Panc1 (cell line): ENCODE data around the gene MS4A8. TPM values are rescaled to one million over a fixed set of nuclear protein-coding genes. Genes with fewer than 3 reads are reported as not detected.

ENCODE experiments used
- ATAC-seq: fragments of 200-7000 bp; cut with Tn5 transposase; 2 replicates; pipeline ENCODE4 v1.9.1; 2020; ENCODE audit warnings: mild to moderate bottlenecking, moderate library complexity
- BruUV-seq: library from RNA; stranded (reverse); fragments of 400-500 nt; replicated peaks from 2 replicates; lab custom pipeline; 2021; lab: Mats Ljungman, UMichigan
- CTCF ChIA-PET: fragments of 300-600 bp; sonication (Branson Sonifier 250); formaldehyde crosslinking; loops from one replicate; lab custom pipeline; 2022; ENCODE audit warnings: antibody characterized with exemption; lab: Charles Lee
- POLR2A ChIA-PET: fragments of 300-600 bp; sonication (Branson Sonifier 250); formaldehyde crosslinking; loops from one replicate; lab custom pipeline; 2022; ENCODE audit warnings: antibody characterized with exemption; lab: Charles Lee
- DNase-seq: peaks from one replicate; pipeline ENCODE4 v3.0.0-alpha.2; 2010; ENCODE audit warnings: low read depth, low spot score
- H3K27ac ChIP-seq: 2 replicates; pipeline ENCODE4 v1.5.1; 2011; ENCODE audit warnings: mild to moderate bottlenecking, low read length, inconsistent platforms
- H3K27me3 ChIP-seq: fragments of 200-500 bp; sonication (Bioruptor generic); 2 replicates; pipeline ENCODE4 v1.6.0; 2014; ENCODE audit warnings: low read length, inconsistent platforms; ENCODE audit not compliant: control insufficient read depth, insufficient read depth
- H3K36me3 ChIP-seq: fragments of 200-500 bp; sonication (Bioruptor generic); 2 replicates; pipeline ENCODE4 v1.5.1; 2014; ENCODE audit warnings: inconsistent platforms, mild to moderate bottlenecking, low read length, moderate library complexity; ENCODE audit not compliant: control insufficient read depth, insufficient read depth
- H3K4me1 ChIP-seq: 2 replicates; pipeline ENCODE4 v1.5.1; 2011; ENCODE audit warnings: inconsistent platforms, mild to moderate bottlenecking, low read length, moderate library complexity; ENCODE audit not compliant: control insufficient read depth, insufficient read depth
- H3K4me3 ChIP-seq, 2 experiments: 2 replicates each; pipeline ENCODE4 v1.5.1; 2011 to 2012; ENCODE audit warnings: low read depth in 2 of 2, low read length in 2 of 2, mild to moderate bottlenecking in 2 of 2, inconsistent platforms in 1 of 2, moderate library complexity in 1 of 2
- H3K9me3 ChIP-seq: fragments of 200-500 bp; sonication (Bioruptor generic); 2 replicates; pipeline ENCODE4 v1.5.1; 2014; ENCODE audit warnings: low read depth, mild to moderate bottlenecking, inconsistent platforms, low read length, moderate library complexity; ENCODE audit not compliant: control insufficient read depth, insufficient read depth
- POLR2AphosphoS5 ChIP-seq: IDR thresholded peaks from 2 replicates; pipeline ENCODE4 v1.6.1; 2012; ENCODE audit warnings: mild to moderate bottlenecking, low read depth, low read length, moderate library complexity
- SIN3A ChIP-seq: IDR thresholded peaks from 2 replicates; pipeline ENCODE4 v1.6.1; 2012; ENCODE audit warnings: low read depth, mild to moderate bottlenecking, low read length, moderate library complexity, borderline replicate concordance; ENCODE audit not compliant: insufficient read depth
- TCF7L2 ChIP-seq: IDR thresholded peaks from 2 replicates; pipeline ENCODE4 v1.6.1; 2011; ENCODE audit warnings: mild to moderate bottlenecking, low read depth, low read length, inconsistent platforms
- in situ Hi-C: cut with HindIII; loops from 2 replicates; pipeline ENCODE4 v1.10.0; 2016; ENCODE audit warnings: low sequenced_read_pairs, low pct_unique_long_range_greater_than_20kb
- intact Hi-C: fragments of 100-400 bp; cut with micrococcal nuclease; formaldehyde crosslinking; loops from one replicate; pipeline ENCODE4 v1.10.0; 2022; ENCODE audit not compliant: unreplicated experiment
- total RNA-seq: library from RNA; stranded (reverse); gene quantifications from one replicate; pipeline ENCODE4 v1.2.1, GENCODE V29; 2021; ENCODE audit not compliant: unreplicated experiment
- TF ChIP-seq, protein P1 (sequence below): fragments of 450-650 bp; IDR thresholded peaks from 2 replicates; pipeline ENCODE4 v1.5.1; 2017; ENCODE audit warnings: mild to moderate bottlenecking
- TF ChIP-seq, protein P2 (sequence below), 2 experiments: IDR thresholded peaks; 2 replicates each; pipeline ENCODE4 v1.6.1; 2011 to 2012; ENCODE audit warnings: low read depth in 2 of 2, control low read depth in 1 of 2, low read length in 1 of 2, mild to moderate bottlenecking in 1 of 2, moderate library complexity in 1 of 2; ENCODE audit not compliant: insufficient read depth in 1 of 2

The MS4A8 gene
- total RNA-seq, 1 experiment from 2014 or later = not detected

DNA sequence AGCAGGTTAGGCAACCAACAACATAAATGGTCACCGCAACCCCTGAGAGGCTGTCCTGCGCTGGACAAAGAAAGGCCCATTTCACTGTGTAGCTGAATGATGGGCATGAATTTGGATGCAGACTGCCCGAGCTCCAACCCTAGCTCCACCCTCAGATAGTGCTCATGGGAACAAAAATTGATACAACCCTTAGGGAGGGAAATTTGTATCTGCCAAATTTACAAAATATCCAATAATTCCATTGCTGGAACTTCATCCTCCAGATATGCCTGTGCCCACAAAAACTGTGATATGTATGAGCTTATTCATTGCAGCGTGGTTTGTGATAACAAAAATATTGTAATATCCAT is 2.0 kb downstream of the MS4A8 start:
- in situ Hi-C loops = no loop called here
- CTCF ChIA-PET = no interaction called here
- Histone ChIP-seq H3K27ac (no peak overlapping the region), H3K4me1 (no peaks in the 10 kb centered on the region), H3K4me3 (no peak overlapping the region), H3K9me3 (no peaks in the 10 kb centered on the region), H3K36me3 (no peaks in the 10 kb centered on the region), H3K27me3 (no peaks in the 10 kb centered on the region; the same call in 1 of the 2 replicates)
- intact Hi-C loops = no loop called here
- ATAC-seq (no peak), DNase-seq (no peak)
- POLR2A ChIA-PET = no interaction called here
- TF ChIP-seq, protein P1, sequence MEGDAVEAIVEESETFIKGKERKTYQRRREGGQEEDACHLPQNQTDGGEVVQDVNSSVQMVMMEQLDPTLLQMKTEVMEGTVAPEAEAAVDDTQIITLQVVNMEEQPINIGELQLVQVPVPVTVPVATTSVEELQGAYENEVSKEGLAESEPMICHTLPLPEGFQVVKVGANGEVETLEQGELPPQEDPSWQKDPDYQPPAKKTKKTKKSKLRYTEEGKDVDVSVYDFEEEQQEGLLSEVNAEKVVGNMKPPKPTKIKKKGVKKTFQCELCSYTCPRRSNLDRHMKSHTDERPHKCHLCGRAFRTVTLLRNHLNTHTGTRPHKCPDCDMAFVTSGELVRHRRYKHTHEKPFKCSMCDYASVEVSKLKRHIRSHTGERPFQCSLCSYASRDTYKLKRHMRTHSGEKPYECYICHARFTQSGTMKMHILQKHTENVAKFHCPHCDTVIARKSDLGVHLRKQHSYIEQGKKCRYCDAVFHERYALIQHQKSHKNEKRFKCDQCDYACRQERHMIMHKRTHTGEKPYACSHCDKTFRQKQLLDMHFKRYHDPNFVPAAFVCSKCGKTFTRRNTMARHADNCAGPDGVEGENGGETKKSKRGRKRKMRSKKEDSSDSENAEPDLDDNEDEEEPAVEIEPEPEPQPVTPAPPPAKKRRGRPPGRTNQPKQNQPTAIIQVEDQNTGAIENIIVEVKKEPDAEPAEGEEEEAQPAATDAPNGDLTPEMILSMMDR = peak; percentile 45
- TF ChIP-seq SIN3A (no peak), TCF7L2 (no peak), POLR2AphosphoS5 (no peak)
- BruUV-seq = no TSS peak

DNA sequence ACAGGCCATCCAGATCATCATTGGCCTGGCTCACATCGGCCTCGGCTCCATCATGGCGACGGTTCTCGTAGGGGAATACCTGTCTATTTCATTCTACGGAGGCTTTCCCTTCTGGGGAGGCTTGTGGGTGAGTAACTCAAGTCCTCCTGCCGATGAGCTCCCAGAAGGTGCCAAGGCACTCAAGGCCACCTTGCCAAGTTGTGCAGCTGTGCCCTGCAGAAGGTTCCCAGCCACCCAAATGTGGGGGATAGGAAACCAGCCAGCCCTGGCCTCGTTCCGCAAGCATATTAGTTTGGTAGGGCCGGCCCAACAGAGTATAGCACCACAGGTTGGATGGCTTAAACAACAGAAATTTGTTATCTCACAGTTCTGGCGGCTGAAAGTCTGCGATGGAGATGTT is 4.0 kb downstream of the MS4A8 start:
- ATAC-seq = no peak
- intact Hi-C loops (no loop called here), in situ Hi-C loops (no loop called here)
- no TSS peak for BruUV-seq
- Histone ChIP-seq H3K27me3 (peaks cover 7% of the 10 kb centered on the region; the same call in 1 of the 2 replicates), H3K36me3 (no peaks in the 10 kb centered on the region), H3K4me1 (no peaks in the 10 kb centered on the region), H3K27ac (no peak overlapping the region), H3K9me3 (no peaks in the 10 kb centered on the region), H3K4me3 (no peak overlapping the region)
- TF ChIP-seq, protein P2, sequence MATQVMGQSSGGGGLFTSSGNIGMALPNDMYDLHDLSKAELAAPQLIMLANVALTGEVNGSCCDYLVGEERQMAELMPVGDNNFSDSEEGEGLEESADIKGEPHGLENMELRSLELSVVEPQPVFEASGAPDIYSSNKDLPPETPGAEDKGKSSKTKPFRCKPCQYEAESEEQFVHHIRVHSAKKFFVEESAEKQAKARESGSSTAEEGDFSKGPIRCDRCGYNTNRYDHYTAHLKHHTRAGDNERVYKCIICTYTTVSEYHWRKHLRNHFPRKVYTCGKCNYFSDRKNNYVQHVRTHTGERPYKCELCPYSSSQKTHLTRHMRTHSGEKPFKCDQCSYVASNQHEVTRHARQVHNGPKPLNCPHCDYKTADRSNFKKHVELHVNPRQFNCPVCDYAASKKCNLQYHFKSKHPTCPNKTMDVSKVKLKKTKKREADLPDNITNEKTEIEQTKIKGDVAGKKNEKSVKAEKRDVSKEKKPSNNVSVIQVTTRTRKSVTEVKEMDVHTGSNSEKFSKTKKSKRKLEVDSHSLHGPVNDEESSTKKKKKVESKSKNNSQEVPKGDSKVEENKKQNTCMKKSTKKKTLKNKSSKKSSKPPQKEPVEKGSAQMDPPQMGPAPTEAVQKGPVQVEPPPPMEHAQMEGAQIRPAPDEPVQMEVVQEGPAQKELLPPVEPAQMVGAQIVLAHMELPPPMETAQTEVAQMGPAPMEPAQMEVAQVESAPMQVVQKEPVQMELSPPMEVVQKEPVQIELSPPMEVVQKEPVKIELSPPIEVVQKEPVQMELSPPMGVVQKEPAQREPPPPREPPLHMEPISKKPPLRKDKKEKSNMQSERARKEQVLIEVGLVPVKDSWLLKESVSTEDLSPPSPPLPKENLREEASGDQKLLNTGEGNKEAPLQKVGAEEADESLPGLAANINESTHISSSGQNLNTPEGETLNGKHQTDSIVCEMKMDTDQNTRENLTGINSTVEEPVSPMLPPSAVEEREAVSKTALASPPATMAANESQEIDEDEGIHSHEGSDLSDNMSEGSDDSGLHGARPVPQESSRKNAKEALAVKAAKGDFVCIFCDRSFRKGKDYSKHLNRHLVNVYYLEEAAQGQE (IDR thresholded peaks at IDR 0.05; ENCODE audit: insufficient read depth in 1 of 2, low read depth in 2 of 2, low read length in 1 of 2) = no peak
- TF ChIP-seq POLR2AphosphoS5 (no peak), SIN3A (no peak), TCF7L2 (no peak)
- TF ChIP-seq, protein P1 = no peak
- DNase-seq = no peak
- ChIA-PET CTCF (no interaction called here), POLR2A (no interaction called here)
